ENCODE data around the gene PROM2.

GRCh38 chr2:95271381-95271971 lies 2.8 kb upstream of the PROM2 start:
- TF ChIP-seq POLR2AphosphoS5 (IDR thresholded peaks at IDR 0.05; ENCODE audit: low read depth) (no peak), CTCF (conservative IDR thresholded peaks at IDR 0.05; ENCODE audit: low read depth in 2 of 2) (no peak), EZH2 (IDR thresholded peaks at IDR 0.05; ENCODE audit: low read depth, unreplicated experiment) (no peak), JUNB (IDR thresholded peaks at IDR 0.05; ENCODE audit: unreplicated experiment) (no peak)

Measured in GM23338 (cell line).